GM18517 (cell line): ENCODE results near the gene FGF2.

Experiments
- ATAC-seq: cut with Tn5 transposase; IDR thresholded peaks from one replicate; pipeline ENCODE4 v1.9.1; 2021; ENCODE audit warnings: mild to moderate bottlenecking, moderate library complexity; ENCODE audit not compliant: unreplicated experiment

FGF2 gene

DNA sequence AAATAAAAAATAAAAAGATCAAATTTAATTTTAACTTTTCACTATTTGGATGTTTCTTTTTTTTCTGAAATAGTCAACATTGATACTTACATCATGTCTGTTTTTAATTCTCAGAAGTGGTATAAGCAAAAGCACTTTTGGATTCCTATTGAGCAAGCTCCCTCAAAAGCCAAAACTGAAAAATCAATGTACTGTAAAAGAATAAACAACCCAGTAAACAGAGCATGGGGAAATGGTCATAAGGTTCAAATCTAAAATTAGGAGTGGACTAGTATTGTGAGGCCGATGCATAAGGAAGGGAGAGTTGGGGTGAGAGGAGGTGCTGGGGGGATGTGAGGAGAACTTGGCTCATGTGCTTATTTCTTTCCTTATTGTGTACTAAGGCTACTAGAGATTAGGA, 57.9 kb downstream of the FGF2 start:
- no peak for ATAC-seq

DNA sequence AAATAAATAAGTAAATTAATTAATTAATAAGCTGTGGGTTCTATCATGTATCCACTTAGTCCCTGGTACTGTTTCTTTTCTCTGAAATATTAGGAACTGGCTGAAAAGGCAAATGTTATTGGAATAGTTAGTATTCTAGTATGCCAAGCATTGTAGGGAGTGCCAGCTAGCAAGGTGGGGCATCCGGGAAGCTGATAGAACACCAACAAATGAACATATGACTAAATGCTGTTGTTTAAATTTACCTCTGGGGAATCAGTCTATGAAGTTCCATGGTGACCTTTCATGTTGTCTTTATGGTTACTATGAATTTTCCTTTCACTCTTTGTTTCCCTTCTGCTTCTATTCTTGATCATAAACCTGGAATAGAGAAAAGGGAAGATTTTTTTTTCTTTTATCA, 63.1 kb downstream of the FGF2 start:
- ATAC-seq, result no peak

DNA sequence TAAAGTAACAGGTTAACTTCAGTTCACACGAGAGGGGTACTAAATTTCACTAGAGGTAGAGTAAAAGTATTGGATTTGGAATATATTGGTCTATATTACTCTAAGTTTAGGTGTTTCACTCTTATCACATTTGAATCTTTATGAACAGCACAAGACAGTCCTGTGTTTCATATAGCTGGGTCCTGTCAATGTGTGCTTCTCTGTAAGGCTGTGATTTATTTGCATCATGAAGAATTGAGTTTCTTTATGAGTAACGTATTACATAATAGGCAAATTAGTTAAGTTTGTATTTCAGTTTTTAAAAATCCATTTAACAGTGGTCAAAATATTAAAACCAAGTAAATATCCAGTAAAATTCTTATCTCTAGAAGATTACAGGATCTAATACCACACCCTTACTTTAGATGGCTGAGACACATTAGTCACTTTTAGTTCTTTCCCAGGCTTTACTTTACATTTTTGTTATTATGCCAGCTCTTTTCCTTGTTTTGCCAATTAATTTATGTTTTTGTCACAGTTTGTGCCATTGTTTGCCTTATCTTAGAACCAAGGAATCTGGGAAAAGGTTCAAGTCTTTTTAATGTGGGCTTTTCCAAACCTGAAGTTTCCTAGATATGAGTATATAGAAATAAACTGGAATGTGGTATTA, 63.6 kb downstream of the FGF2 start:
- ATAC-seq, result no peak

DNA sequence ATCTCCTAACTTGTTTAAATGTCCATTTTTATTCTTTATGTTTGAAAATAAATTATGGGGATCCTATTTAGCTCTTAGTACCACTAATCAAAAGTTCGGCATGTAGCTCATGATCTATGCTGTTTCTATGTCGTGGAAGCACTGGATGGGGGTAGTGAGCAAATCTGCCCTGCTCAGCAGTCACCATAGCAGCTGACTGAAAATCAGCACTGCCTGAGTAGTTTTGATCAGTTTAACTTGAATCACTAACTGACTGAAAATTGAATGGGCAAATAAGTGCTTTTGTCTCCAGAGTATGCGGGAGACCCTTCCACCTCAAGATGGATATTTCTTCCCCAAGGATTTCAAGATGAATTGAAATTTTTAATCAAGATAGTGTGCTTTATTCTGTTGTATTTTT, 68.2 kb downstream of the FGF2 start:
- no peak for ATAC-seq

DNA sequence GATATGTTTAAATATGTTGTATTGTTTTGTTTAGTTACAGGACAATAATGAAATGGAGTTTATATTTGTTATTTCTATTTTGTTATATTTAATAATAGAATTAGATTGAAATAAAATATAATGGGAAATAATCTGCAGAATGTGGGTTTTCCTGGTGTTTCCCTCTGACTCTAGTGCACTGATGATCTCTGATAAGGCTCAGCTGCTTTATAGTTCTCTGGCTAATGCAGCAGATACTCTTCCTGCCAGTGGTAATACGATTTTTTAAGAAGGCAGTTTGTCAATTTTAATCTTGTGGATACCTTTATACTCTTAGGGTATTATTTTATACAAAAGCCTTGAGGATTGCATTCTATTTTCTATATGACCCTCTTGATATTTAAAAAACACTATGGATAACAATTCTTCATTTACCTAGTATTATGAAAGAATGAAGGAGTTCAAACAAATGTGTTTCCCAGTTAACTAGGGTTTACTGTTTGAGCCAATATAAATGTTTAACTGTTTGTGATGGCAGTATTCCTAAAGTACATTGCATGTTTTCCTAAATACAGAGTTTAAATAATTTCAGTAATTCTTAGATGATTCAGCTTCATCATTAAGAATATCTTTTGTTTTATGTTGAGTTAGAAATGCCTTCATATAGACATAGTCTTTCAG, 68.8 kb downstream of the FGF2 start:
- ATAC-seq, result no peak

DNA sequence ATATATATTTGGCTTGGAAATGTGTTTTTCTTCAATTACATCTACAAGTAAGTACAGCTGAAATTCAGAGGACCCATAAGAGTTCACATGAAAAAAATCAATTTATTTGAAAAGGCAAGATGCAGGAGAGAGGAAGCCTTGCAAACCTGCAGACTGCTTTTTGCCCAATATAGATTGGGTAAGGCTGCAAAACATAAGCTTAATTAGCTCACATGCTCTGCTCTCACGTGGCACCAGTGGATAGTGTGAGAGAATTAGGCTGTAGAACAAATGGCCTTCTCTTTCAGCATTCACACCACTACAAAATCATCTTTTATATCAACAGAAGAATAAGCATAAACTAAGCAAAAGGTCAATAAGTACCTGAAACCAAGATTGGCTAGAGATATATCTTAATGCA, 69.6 kb downstream of the FGF2 start:
- ATAC-seq, result no peak

DNA sequence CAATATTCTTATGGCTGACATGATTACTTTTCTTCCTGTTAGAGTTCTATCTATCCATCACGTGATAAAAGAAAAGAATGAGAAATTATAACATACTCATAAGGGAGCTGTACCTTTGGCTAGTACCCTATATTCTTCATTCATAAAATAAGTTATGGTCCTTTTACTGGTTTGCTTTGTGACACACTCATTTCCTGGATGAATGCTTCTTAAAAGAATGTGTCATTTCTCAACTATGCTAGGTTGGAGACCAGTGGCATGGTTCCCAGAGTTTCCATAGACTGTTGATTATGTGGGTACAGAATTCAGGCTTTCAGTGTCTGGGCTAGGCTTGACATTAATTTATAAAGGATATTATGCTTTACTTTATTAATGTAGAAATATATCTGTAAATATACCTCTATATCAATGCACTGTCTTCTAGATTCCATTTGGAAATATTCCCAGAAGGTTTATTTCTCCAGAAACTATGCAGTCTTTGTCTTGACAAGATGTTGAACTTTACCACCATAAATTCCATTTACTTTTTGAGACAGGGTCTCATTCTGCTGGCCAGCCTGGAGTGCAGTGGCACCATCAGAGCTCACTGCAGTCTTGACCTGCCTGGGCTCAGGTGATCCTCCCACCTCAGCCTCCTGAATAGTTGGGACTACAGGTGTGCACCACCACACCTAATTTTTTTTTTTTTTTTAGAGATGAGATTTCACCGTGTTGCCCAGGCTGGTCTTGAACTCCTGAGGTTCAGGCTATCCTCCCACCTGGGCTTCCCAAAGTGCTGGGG, 71.9 kb downstream of the FGF2 start:
- no peak for ATAC-seq

DNA sequence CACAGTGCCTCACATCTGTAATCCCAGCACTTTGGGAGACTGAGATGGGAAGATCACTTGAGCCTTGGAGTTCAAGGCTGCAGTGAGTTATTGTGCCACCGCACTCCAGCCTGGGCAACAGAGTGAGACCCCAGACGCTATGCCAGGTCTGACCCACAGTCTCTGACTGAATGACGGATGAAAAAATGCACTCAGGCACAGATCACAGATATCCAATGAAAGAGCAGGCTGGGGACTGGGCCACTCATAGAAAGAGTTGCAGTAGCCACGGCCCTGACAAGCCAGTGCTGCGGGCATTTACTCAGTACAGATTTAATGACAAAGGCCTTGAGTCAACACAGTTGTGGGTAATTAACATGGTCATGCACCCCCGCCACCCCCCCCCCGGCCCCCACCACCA, 73.1 kb downstream of the FGF2 start:
- no peak for ATAC-seq

DNA sequence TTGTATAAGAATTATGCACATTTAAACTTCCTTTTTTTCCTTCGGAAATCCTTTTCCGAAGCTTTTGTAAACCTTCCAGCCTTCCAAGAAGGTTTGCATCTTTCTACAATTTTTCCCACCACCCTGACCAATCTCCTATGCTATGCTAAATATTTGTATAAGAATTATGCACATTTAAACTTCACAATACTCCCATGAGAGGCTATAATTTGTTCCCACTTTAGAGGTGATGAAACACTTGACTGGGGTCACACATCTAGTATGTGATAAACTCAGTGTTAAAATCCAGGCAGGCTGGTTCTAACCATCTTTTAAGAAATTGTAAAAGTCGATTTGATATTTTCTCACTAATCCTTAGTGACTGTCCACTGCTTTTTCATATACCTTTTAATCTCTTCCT, 73.7 kb downstream of the FGF2 start:
- ATAC-seq, result no peak

DNA sequence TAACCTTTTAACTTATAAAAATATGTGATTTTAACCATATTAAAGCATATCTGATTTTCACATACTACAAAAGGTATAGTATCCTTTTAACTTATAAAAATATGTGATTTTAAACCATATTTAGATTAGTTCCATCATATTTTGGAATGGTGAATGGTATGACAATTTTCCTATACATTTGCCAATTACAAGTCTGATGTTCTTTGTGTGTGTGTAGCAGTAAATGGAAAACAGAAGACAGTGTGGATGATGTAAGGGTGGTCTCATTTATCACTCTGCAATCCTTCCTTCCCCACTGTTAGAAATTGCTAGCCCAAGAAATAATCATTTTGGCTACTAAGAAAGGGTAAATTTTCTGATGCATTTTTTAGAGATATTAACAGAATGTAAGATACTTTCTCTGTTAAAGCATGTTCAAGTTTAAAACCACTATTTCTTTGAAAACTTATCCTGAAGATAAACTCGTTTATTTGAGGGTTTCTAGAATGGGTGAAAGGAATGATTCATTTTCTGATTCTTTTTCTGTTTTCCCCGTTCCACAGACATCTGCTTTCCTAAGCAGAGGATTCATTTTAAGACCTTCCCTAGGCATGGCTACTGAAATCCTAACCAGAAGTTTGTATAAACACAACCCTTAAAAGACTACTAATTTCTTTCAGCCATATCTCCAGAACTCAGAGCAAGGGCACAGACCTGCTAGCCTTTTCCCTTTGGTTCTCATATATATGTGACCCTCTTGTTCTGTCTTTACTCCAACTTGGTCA, 74.8 kb downstream of the FGF2 start:
- ATAC-seq, result no peak

DNA sequence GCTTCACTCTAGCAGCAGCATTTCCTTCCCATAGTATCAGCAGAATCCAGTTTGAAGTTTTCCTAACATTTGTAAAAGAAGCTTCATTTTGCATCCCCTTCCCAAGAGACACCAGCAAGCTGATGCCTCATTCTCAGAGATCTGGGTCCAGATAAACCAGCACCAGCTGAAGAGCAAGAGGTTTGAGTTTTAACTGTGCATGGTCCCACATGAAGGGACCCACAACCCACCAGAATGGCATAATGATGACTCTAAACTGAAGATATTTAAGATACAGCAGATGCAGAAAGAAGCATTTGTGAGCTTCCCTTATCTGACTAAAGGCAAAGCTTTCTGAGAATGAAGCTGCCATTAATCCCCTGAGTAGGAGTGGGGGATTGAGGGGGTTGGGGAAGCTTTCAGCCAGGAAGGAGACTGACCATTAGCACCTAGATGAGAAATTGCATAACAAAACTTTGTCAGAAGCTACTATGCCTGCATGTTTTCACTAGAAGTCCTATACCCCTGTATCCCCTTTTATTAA, 77.2 kb downstream of the FGF2 start:
- no peak for ATAC-seq

DNA sequence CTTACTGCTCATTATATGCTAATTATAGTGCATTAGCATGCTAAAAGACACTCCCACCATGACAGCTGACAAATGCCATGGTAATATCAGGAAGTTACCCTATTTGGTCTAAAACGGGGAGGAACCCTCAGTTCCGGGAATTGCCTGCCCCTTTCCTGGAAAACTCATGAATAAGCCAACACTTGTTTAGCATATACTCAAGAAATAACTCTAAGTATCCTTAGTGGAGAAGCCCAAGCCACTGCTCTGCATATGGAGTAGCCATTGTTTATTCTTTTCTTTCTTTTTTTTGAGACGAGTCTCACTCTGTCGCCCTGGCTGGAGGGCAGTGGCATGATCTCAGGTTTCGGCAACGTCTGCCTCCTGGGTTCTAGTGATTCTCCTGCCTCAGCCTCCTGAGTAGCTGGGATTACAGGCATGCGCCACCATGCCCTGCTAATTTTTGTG, 80.3 kb downstream of the FGF2 start:
- ATAC-seq, result no peak

DNA sequence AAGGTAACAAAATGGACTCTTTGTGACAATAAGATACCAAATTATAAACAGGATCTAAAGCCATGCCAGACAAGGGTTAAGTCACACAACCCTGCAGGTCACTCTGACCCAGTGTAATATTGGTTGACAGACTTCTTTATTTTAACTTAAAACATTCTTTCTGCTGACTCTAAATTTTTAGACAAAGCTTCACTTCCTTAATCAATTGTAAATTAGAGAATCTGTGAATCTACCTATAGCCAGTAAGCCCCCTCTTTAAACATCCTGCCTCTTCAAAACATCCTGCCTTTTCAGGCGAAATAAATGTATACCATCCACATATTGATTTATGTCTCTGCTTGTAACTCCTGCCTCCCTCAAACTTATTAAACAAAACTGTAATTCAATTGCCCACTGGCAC, 81.6 kb downstream of the FGF2 start:
- ATAC-seq, result no peak

DNA sequence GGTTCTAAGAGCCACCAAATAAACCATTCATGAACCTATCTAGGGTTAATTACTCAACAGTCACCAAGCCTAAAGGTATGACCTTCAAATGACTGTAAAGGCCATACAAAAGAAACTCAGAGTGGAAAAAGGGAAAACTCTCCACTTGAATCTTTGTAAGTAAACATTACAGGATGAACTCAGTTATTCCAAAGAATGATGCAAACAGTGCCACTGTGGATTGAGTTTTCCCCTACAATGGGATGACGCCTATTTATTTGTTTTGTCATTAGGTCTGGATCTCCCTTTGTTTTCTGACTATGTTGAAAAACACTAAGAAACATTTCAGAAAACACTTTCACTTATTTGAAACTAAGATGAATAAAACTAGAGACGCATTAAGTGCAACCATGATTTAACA, 83.1 kb downstream of the FGF2 start:
- ATAC-seq, result no peak

DNA sequence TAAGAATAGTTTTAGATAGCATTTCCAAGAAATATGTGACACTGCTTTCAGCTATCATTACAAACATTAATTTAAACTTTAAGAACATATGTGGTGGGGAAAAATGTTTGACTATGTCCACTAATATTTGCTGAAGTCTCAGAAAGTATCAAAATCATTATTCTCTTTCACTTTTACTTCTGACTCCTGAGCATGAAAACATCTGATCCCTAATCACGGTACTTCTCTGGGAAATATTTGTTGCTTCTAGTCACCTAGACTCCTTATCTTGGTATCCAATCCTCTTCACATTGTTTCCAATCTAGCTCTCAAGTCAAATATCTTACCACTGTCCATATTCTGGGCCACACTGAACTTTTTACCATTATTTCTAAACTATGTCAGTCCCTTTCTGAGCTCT, 85.0 kb downstream of the FGF2 start:
- no peak for ATAC-seq

DNA sequence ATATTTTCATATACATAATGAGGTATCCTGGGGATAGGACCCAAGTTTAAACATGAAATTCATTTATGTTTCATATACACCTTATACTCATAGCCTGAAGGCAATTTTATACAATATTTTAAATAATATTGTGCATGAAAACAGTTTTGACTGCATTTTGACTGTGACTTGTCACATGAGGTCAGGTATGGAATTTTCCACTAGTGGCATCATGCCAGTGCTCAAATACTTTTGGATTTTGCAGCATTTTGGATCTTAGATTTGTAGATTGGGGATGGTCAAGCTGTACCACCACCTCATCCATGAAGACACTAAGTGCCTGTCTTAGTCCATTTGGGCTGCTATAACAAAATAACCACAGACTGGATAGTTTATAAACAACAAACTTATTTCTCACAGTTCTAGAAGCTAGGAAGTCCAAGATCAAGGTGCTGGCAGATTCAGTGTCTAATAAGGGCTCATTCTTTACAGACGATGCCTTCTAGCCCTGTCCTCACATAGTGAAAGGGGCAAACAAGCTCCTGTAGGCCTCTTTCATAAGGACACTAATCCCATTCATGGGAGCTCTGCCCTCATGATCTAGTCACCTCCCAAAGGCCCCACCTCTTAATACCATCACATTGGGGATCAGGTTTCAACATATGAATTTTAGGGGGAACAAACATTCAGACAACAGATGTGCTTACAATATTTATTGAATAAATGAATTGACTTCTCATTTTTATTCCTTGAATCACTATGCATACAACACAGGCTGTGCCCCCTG, 86.4 kb downstream of the FGF2 start:
- ATAC-seq, result no peak

DNA sequence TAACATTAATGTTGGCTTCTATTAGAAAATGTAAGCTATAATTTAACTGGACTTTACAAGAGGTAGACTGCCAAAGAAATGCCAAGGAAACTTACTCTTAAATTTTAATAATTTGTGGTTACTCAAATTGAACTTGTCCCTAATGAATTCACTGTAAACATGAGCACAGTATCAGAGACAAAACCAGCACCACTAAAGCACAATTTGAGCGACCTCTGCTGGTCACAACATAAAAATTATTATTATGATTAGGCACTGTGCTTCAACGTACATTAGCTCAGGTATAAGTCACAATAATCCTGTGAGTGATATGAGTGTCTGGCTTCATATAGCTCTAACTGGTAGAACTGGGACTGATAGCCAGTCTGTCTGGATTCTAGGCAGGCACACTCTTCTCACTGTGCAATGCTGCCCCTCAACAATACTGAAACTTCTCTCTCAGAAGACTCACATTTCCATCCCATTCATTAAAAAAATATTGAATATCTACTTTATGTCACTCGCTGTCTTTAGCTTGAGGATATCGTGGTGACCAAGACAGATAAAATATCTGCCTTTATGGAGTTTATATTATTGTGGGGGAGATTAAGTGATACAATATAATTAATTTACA, 87.8 kb downstream of the FGF2 start:
- peak; percentile 95 for ATAC-seq

DNA sequence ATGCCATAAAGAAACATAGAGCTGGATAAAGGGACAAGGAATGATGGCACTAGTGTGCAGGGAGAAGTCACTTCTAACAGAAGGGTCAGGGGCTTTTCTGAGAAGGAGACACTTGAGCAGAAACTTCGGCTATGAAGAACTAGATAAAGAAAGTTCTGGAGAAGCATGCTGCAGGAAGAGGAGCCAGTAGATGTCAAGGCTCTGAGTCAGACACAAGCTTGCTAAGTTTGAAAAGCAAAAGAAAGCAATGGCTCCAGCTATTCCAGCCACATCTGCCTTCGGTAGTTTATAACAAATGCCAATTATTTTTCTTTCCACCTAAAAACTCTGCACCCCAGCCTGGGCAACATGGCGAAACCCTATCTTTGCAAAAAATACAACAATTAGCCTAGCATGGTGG, 88.3 kb downstream of the FGF2 start:
- no peak for ATAC-seq

DNA sequence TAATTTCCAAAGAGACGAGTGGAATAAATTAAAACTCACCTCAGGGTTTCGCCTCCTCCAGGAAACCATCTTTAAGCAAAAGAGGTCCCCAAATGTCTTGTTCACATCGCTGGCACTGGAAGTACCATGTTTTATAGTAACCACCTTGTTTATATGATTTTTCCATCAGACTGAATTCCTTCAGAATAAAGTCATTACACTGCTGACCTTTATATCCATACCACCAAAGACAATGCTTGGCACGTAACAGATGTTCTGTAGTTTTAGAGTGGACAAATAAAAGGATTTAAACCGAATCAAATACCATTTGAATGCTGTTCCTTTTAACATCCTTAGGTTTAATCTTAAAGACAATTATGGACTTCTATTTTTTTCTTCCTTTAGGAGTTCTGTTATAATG, 91.1 kb downstream of the FGF2 start:
- no peak for ATAC-seq

DNA sequence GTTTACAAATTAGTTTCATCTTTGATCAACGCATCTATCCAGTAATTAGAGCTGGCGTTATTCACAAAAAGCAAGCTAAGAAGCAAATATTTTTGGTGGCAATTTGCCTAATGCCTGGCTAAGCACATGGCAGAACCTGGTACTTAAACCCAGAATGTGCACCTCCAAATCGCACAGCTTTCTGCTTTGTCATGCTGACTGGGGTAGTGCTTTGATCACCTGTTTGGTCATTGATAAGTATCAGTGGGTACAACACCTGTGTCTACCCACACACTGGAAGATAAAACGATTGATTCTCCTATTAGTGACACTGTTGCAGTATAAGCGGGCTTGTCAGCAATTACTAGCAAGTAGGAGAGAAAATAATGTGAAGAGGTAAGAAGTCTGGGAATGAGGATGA, 93.8 kb downstream of the FGF2 start:
- no peak for ATAC-seq
